Daoy (cell line): ENCODE measurements around the gene MRPL14. TPM values are rescaled to one million over a fixed set of nuclear protein-coding genes. Genes with fewer than 3 reads are reported as not detected.

ENCODE experiments used
- DNase-seq: peaks from one replicate; pipeline ENCODE4 v3.0.0-alpha.2; 2015; ENCODE audit warnings: low read depth
- total RNA-seq: library from RNA; depleted of rRNA; stranded (reverse); fragments of >200 nt; shearing (Covaris generic); gene quantifications from 2 replicates; pipeline ENCODE4 v1.2.3, GENCODE V29; 2014; rRNA removed

Gene MRPL14
- 143 and 149 TPM in 2 replicates for total RNA-seq

GRCh38 chr6:44127186-44128019 lies at the start of gene MRPL14, which contains the start of gene TMEM63B:
Gene MRPL14 (minus strand): TSS chr6:44127452. CDS start chr6:44116611, 10,841 bp downstream.
Gene TMEM63B (plus strand): TSS chr6:44127554. CDS start chr6:44134585, 7,031 bp downstream.
- peak; percentile 95 for DNase-seq

GRCh38 chr6:44176130-44176761 lies 49.0 kb upstream of the MRPL14 start:
- DNase-seq, result no peak

DNA sequence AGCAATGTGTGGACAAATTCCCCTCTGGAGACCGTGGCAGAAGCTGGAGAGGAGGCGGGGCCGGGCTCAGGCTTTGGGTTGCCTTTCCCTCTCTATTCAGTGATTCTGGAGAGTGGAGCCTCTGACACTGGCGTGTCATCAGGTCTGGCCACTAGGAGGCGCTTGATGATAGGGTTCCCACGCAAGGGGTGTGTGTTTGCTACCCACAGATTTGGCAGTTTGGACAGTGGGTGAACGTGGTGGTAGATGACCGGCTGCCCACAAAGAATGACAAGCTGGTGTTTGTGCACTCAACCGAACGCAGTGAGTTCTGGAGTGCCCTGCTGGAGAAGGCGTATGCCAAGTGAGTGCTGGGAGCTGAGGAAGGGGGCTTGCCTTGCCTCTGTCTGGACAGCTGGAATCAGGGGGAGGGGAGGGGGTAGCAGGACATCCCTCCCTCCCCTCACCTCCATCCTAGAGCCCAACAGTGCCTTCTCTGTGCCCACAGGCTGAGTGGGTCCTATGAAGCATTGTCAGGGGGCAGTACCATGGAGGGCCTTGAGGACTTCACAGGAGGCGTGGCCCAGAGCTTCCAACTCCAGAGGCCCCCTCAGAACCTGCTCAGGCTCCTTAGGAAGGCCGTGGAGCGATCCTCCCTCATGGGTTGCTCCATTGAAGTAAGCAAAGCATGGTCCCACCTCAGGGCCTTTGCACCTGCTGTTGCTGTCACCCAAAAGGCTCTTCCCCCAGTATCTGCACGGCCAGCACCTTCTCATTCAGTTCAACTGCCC lies 45.7 kb upstream of the MRPL14 start:
- DNase-seq, result peak; percentile 78

DNA sequence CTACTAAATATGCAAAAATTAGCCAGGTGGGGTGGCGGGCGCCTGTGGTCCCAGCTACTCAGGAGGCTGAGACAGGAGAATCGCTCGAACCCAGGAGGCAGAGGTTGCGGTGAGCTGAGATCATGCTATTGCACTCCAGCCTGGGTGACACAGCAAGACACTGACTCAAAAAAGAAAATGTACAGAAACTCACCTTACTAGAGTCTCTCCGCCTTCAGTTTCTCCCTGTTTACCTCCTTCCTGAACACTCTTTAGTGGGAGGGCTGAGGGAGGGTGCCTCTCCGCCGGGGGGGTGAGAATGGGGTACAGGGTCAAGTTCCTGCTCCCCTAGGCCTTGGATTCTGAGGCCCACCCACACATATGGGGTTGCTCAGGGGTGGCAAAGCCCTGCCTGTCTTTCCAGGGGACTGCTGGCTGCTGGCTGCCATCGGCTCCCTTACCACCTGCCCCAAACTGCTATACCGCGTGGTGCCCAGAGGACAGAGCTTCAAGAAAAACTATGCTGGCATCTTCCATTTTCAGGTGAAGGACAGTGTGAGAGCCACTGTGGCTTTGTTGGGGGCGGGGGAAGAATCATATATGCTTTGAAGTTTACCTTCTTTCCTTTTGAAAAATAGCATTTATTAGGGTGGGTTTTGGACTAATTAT lies 44.8 kb upstream of the MRPL14 start:
- no peak for DNase-seq

DNA sequence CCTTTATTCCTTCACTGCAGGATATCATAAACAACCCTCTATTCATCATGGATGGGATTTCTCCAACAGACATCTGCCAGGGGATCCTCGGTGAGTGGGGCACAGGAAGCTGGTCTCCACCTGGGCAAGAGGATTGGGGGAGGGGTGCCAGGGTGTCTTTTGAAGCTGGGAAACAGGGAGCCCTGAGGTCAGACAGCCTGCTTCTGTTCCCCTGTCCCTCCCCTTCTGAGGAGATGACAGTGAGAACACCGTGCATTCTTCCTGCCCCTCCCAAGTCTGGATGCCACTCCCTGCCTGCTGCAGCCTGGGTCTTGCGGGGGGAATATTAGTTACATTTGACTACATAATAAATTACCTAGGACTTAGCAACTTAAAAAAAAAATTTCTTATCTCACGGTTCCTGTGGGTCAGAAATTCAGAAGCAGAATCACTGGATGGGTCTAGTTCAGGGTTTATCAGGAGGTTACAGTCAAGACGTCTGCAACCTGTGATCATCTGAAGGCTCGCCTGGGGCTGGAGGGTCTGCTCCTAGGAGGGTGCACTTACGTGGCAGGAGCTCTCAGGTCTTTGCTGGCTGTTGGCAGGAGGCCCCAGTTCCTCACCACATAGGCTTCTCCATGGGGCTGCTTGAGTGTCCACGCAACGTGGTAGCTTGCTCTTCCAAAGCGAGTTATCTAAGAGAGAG lies 42.8 kb upstream of the MRPL14 start:
- no peak for DNase-seq

DNA sequence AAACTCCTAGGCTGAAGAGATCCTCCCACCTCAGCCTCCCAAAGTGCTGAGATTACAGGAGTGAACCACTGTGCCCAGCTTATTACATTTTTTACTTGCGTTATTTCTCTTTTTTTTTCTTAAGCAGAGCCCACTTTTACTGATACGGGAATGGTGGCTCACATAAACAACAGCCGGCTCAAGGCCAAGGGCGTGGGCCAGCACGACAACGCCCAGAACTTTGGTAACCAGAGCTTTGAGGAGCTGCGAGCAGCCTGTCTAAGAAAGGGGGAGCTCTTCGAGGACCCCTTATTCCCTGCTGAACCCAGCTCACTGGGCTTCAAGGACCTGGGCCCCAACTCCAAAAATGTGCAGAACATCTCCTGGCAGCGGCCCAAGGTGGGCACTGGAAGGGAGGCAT lies 41.9 kb upstream of the MRPL14 start:
- no peak for DNase-seq

DNA sequence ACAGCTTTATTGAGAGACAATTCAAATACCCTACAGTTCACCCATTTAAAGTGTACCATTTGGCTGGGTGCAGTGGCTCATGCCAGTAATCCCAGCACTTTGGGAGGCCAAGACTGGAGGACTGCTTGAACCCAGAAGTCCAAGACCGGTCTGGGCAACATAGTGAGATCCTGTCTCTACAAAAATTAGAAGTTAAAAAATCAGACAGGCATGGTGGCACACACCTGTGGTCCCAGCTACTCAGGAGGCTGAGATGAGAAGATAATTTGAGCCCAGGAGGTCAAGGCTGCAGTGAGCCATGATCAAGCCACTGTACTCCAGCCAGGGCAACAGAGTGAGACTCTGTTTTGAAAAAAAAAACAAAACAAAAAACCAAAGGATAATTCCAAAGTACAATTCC lies 40.3 kb upstream of the MRPL14 start:
- no peak for DNase-seq

DNA sequence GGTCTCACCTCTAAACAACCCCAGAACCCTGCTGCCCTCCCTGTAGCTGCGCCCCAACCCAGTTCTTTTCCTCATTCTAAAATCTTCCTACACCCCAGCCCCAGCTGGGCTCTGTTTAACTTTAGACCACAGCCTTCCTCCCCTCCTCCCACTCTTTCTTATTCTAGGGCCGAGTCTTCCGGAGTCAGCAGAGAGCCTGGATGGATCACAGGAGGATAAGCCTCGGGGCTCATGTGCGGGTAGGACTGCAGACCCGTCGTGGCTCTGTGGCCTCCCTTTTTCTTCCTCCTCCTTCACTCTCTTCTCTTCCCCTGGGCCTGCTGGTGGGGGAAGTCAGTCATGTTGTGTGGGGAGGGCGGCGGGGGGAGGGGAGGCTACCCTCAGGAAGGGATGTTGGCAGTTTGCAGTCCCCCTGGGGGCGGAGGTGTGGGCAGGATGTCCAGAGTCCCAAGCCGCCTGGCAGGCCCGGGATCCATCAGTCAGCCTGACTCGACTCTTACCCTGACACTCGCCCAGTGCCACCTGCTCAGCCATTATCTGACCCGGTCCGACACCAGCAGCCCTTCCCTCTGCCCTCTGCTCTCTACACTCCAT lies 39.4 kb upstream of the MRPL14 start:
- DNase-seq, result no peak

GRCh38 chr6:44166116-44166515 lies 38.9 kb upstream of the MRPL14 start:
- no peak for DNase-seq

GRCh38 chr6:44162876-44163625 lies 35.8 kb upstream of the MRPL14 start:
- DNase-seq, result peak; percentile 32

- peak; percentile 85 for DNase-seq
Measured at GRCh38 chr6:44161997-44162338, 34.7 kb upstream of the MRPL14 start.

DNA sequence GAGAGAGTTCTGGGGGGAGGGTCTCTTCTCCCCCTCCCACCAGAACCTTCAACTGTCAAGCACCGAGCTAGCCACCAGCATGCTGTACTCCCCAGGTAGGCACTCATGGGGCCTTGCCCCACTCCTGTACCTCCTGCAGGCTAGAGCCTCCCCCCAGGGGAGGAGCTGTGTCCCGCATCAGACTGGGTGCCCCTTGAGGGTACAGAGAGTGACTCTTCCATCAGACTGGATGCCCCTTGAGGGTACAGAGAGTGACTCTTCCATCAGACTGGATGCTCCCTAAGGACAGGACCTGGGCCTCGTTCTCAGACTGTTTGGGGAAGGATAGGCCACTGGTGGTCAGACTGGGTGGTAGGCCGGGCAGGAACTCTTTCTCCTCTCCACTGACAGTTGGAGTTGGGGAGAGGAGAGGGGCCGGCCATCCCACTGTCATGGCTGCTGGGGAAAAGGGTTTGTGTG lies 31.5 kb upstream of the MRPL14 start, which contains the start of gene CAPN11:
Gene CAPN11, plus strand, starts transcription at position 51 of the 459 bp plus-strand sequence. Its CDS starts 29 bp downstream, at position 80.
- DNase-seq, result no peak

DNA sequence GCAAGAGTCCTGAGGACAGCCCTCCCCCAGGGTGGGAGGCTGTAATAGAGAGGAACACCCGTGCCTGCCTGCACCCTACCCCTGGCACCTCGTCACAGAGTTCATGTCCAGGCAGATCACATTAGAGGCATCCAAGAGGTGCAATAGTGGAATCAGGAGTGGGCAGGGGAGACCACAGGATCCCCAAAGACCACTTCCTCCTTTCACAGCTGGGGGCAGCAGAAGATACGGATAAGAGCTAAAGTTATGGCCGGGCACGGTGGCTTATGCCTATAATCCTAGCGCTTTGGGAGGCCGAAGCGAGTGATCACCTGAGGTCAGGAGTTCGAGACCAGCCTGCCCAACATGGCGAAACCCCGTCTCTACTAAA lies 29.9 kb upstream of the MRPL14 start:
- DNase-seq, result no peak

DNA sequence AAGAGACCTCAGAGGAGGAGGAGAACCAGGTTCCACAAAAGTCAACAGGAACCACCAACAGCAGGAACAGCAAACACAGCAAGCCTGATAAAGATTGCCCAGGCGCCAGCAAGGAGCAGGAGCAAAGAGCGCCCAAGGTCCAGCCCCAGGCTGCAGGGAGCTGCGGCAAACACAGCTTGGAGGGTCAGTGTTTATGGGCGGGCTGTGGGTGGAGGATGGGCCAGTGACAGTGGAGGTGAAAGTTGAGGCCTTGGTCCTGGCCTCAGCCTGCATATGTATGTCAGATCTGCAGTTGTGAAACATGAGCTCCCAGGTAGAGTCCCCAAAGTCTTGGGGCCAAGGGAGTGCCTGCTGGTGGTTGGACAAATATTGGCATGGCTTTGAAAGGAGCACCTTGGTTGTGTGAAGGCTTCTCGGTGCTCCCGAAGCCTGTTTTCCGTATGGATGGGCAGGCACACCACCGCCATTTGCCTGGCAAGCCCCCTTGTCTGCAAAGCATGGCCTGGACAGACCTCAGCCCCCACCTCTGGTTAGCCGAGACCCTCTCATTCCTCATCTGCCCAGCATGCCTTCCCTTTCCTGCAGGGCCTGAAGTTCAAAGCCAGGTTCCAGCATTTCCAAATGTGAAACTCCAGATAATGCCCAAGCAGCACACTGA lies 29.4 kb upstream of the MRPL14 start:
- DNase-seq, result no peak

GRCh38 chr6:44154067-44154466 lies 26.8 kb upstream of the MRPL14 start:
- DNase-seq, result no peak

DNA sequence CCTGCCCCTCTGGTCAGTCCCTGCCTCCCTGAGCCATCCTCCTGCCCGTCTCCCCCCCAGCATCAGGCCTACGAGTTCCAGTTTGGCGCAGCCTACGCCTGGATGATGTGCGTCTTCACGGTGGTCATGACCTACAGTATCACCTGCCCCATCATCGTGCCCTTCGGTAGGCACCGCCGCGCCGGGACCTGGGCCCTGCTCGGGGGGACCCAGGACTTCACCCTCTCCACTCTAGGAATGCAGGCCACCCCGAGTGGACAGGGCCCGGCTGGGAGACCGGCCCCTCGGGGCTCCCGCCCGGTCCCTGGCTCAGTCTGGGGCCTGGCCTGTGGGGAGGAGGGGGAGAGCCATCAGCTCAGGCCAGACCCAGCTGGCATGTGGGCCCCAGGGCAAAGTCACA lies 25.3 kb upstream of the MRPL14 start:
- no peak for DNase-seq

- no peak for DNase-seq
Measured at GRCh38 chr6:44152109-44152461, 24.8 kb upstream of the MRPL14 start.

DNA sequence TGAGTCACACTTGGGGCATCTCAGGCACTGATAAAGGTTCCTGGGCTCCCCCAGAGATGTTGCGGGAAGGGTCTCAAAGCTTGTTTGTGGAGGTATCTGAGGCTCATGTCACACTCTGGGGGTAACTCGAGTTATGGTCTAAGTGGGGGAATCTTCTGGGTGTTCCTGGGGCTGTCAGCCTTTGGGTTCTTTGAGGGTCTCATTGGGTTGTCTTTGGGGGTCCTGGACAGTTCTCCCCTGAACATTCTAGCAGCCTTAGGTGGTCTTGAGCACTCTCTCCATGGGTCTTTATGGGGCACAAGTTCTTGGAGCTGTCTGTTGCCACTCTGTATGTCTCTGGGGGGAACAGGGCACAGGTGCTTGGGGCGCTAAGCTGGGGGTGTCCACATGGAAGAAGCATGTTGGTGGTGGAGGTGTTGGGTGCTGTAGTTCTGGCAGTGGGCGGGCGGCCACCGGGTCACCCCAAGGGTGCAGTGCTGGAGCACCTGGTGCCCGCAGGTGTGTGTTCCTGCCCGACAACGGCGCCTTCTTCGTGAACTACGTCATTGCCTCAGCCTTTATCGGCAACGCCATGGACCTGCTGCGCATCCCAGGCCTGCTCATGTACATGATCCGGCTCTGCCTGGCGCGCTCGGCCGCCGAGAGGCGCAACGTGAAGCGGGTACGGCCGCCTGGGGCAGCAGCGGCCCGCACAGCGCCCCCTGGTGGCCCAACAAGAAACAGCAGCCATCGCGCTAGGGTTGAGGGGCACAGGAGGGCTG lies 24.3 kb upstream of the MRPL14 start:
- DNase-seq, result peak; percentile 83
